Activated CD4-positive, CD25-positive, alpha-beta regulatory T cell treated with anti-CD3 and anti-CD28 coated beads, Interleukin-2, amount 50 U/mL, for 16 hours (primary cell): ENCODE results near the gene PFKL.

Experiments used
- DNase-seq: peaks from one replicate; pipeline ENCODE4 v3.0.0-alpha.2; 2020; ENCODE audit warnings: low read depth, low spot score

PFKL gene

GRCh38 chr21:44363278-44363677 is 63.4 kb downstream of the PFKL start:
- DNase-seq = no peak

GRCh38 chr21:44364151-44365053 is 64.5 kb downstream of the PFKL start:
- no peak for DNase-seq

GRCh38 chr21:44365251-44365966 is 65.6 kb downstream of the PFKL start:
- no peak for DNase-seq

- DNase-seq = no peak
These were observed 66.2 kb downstream of the PFKL start for GRCh38 chr21:44365967-44366585.

- DNase-seq = no peak
These were observed 66.8 kb downstream of the PFKL start for GRCh38 chr21:44366586-44367211.

- no peak for DNase-seq
These were observed 69.0 kb downstream of the PFKL start for GRCh38 chr21:44368711-44369446.

GRCh38 chr21:44370027-44370735 is 70.3 kb downstream of the PFKL start:
- DNase-seq = no peak

- no peak for DNase-seq
These were observed 71.0 kb downstream of the PFKL start for GRCh38 chr21:44370786-44371410.

- DNase-seq = no peak
These were observed 71.7 kb downstream of the PFKL start for GRCh38 chr21:44371596-44371995.

GRCh38 chr21:44372616-44373015 is 72.8 kb downstream of the PFKL start:
- no peak for DNase-seq

- DNase-seq = no peak
These were observed 74.9 kb downstream of the PFKL start for GRCh38 chr21:44374601-44375280.

- DNase-seq = no peak
These were observed 75.4 kb downstream of the PFKL start for GRCh38 chr21:44375281-44375651.

GRCh38 chr21:44375761-44376241 is 75.9 kb downstream of the PFKL start:
- DNase-seq = no peak

- DNase-seq = no peak
These were observed 76.8 kb downstream of the PFKL start for GRCh38 chr21:44376606-44377005.
